ENCODE results near the gene CDH13.

The CDH13 gene

DNA sequence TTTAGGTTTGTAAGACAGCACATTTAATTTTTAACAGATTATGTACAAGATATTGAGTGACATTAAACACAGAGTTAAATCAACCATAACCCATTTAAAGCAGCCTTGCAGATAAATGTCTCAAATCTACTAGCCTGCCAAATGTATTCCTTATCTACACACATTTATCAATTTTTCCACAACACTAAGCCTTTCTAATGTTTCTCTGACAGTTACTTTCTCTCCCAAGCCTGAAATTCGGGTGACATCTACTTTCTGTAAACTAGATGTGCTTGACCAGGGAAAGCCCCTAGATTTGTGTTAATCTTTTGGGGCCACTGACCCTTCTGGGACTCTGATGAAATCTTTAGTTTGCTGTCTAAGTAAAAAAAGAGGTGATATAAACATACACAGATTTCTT lies 69.0 kb downstream of the CDH13 start:
- Histone ChIP-seq H3K27ac (ENCODE audit: low read depth, low read length) (no peak overlapping the region), H3K9me2 (replicated peaks; ENCODE audit: control insufficient read depth, low read length) (no peaks in the 10 kb centered on the region), H3K4me1 (ENCODE audit: control insufficient read depth, low read length) (no peaks in the 10 kb centered on the region), H3K4me2 (ENCODE audit: low read length) (no peak overlapping the region), H3K27me3 (ENCODE audit: control insufficient read depth, low read length) (no peaks in the 10 kb centered on the region), H3F3A (ENCODE audit: control insufficient read depth, insufficient read depth) (no peaks in the 10 kb centered on the region), H3K4me3 (ENCODE audit: low read length) (no peak overlapping the region), H3K36me3 (ENCODE audit: control insufficient read depth, low read length) (no peaks in the 10 kb centered on the region), H3K79me2 (ENCODE audit: control insufficient read depth, low read length) (no peaks in the 10 kb centered on the region), H3K9me3 (ENCODE audit: control insufficient read depth, insufficient read depth, low read length) (no peaks in the 10 kb centered on the region), H4K20me1 (ENCODE audit: control insufficient read depth, insufficient read depth, low read depth, low read length) (no peaks in the 10 kb centered on the region)
- no peak for TF ChIP-seq EZH2phosphoT487 (IDR thresholded peaks at IDR 0.05; ENCODE audit: borderline replicate concordance, low read length)
- TF ChIP-seq, protein P1, sequence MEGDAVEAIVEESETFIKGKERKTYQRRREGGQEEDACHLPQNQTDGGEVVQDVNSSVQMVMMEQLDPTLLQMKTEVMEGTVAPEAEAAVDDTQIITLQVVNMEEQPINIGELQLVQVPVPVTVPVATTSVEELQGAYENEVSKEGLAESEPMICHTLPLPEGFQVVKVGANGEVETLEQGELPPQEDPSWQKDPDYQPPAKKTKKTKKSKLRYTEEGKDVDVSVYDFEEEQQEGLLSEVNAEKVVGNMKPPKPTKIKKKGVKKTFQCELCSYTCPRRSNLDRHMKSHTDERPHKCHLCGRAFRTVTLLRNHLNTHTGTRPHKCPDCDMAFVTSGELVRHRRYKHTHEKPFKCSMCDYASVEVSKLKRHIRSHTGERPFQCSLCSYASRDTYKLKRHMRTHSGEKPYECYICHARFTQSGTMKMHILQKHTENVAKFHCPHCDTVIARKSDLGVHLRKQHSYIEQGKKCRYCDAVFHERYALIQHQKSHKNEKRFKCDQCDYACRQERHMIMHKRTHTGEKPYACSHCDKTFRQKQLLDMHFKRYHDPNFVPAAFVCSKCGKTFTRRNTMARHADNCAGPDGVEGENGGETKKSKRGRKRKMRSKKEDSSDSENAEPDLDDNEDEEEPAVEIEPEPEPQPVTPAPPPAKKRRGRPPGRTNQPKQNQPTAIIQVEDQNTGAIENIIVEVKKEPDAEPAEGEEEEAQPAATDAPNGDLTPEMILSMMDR (IDR thresholded peaks at IDR 0.05; ENCODE audit: low read depth, low read length, poor library complexity, severe bottlenecking), result no peak

- Histone ChIP-seq H3F3A (ENCODE audit: control insufficient read depth, insufficient read depth) (no peaks in the 10 kb centered on the region), H3K9me2 (replicated peaks; ENCODE audit: control insufficient read depth, low read length) (no peaks in the 10 kb centered on the region), H3K4me2 (ENCODE audit: low read length) (no peak overlapping the region), H4K20me1 (ENCODE audit: control insufficient read depth, insufficient read depth, low read depth, low read length) (no peaks in the 10 kb centered on the region), H3K79me2 (ENCODE audit: control insufficient read depth, low read length) (no peaks in the 10 kb centered on the region), H3K4me1 (ENCODE audit: control insufficient read depth, low read length) (no peaks in the 10 kb centered on the region), H3K27ac (ENCODE audit: low read depth, low read length) (no peak overlapping the region), H3K27me3 (ENCODE audit: control insufficient read depth, low read length) (no peaks in the 10 kb centered on the region), H3K36me3 (ENCODE audit: control insufficient read depth, low read length) (no peaks in the 10 kb centered on the region), H3K4me3 (ENCODE audit: low read length) (no peak overlapping the region), H3K9me3 (ENCODE audit: control insufficient read depth, insufficient read depth, low read length) (no peaks in the 10 kb centered on the region)
- no peak for TF ChIP-seq EZH2phosphoT487 (IDR thresholded peaks at IDR 0.05; ENCODE audit: borderline replicate concordance, low read length)
- TF ChIP-seq, protein P1 (IDR thresholded peaks at IDR 0.05; ENCODE audit: low read depth, low read length, poor library complexity, severe bottlenecking), result no peak
Measured at GRCh38 chr16:82699260-82699659, 72.5 kb downstream of the CDH13 start.

DNA sequence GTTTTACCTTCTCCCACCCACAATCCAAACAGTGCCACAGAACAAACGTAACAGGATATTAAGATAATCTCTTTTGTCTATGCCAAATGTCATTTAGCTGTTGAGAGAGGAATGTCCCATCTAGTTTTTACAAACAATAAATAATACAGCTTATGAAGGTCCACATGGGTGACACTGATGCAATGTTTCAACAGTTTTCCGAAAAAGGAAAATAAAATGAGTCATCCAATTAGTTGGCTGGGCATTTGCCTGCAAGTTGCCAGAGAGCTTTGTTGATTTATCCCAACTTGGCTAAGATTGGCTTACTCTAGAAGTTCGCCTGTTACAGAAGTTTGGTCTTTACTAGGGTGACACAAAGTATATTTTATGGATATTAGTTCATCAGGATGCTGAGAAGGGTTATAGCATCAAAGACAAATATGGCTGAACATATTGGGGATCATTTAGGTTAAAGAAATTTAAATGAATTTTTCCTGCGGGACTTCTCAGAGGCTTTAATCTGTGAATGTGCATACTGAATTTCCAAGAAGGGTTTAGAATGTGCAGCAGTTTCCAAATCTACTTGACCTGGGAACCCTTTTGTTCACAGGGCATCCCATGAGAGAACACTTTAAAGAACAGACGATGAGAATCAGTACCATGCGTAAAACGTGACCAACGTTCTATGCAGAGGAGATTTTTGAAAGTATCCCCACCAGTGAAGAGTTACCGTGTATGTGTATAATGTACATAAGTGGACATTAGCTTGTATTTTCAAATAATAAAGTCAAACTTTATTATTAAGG lies 73.1 kb downstream of the CDH13 start:
- Histone ChIP-seq H3K9me3 (ENCODE audit: control insufficient read depth, insufficient read depth, low read length) (no peaks in the 10 kb centered on the region), H3K9me2 (replicated peaks; ENCODE audit: control insufficient read depth, low read length) (no peaks in the 10 kb centered on the region), H3K4me1 (ENCODE audit: control insufficient read depth, low read length) (no peaks in the 10 kb centered on the region), H4K20me1 (ENCODE audit: control insufficient read depth, insufficient read depth, low read depth, low read length) (no peaks in the 10 kb centered on the region), H3K4me3 (ENCODE audit: low read length) (no peak overlapping the region), H3F3A (ENCODE audit: control insufficient read depth, insufficient read depth) (no peaks in the 10 kb centered on the region), H3K27me3 (ENCODE audit: control insufficient read depth, low read length) (no peaks in the 10 kb centered on the region), H3K79me2 (ENCODE audit: control insufficient read depth, low read length) (no peaks in the 10 kb centered on the region), H3K4me2 (ENCODE audit: low read length) (no peak overlapping the region), H3K36me3 (ENCODE audit: control insufficient read depth, low read length) (no peaks in the 10 kb centered on the region), H3K27ac (ENCODE audit: low read depth, low read length) (no peak overlapping the region)
- TF ChIP-seq EZH2phosphoT487 (IDR thresholded peaks at IDR 0.05; ENCODE audit: borderline replicate concordance, low read length), result no peak
- TF ChIP-seq, protein P1 (IDR thresholded peaks at IDR 0.05; ENCODE audit: low read depth, low read length, poor library complexity, severe bottlenecking), result no peak

Measured in DOHH2 (cell line).